Right lobe of liver (tissue), 4 donors: ENCODE data around the gene ZBTB12.
"Not testable (repeated sequence)": the region's sequence is repeated elsewhere in the genome, so short reads cannot be mapped to it uniquely, and the experiment has no call there.

Experiments
- CTCF ChIP-seq, 4 donors: fragments of 200-600 bp in 3 of 4; fragments of 450-650 bp in 1 of 4; IDR thresholded peaks; one replicate each; pipeline versions ENCODE4 v1.5.1 to v1.8.0; 2016 to 2022; ENCODE audit warnings: antibody characterized with exemption in 4 of 4, mild to moderate bottlenecking in 2 of 4
- POLR2A ChIP-seq: fragments of 450-650 bp; IDR thresholded peaks from one replicate; pipeline ENCODE4 v1.6.1; 2017; ENCODE audit warnings: antibody characterized with exemption, mild to moderate bottlenecking
- donor health status: DM: no; HTN: no; CAD: no.
- donor health status: DM: no; HTN: no; CAD: no.
- donor health status: DM: no; HTN: yes; CAD: no.

DNA sequence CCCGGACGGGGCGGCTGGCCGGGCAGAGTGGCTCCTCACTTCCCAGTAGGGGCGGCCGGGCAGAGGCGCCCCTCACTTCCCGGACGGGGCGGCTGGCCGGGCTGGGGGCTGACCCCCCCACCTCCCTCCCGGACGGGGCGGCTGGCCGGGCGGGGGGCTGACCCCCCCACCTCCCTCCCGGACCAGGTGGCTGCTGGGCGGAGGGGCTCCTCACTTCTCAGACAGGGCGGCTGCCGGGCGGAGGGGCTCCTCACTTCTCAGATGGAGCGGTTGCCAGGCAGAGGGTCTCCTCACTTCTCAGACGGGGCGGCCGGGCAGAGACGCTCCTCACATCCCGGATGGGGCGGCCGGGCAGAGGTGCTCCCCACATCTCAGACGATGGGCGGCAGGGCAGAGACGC is 30.3 kb upstream of the ZBTB12 start:
- TF ChIP-seq CTCF (IDR thresholded peaks at IDR 0.05); POLR2A: not testable (repeated sequence)
